ENCODE data around the gene ZMYM4.

- TF ChIP-seq NR3C1 (CRISPR knock-in tag; conservative IDR thresholded peaks at IDR 0.05; ENCODE audit: low read depth), result no peak
- TF ChIP-seq PRDM15 (CRISPR knock-in tag; IDR thresholded peaks at IDR 0.05), result no peak
- TF ChIP-seq HMGXB4 (CRISPR knock-in tag; IDR thresholded peaks at IDR 0.05), result no peak
- TF ChIP-seq CTCF (IDR thresholded peaks at IDR 0.05), result no peak
- no peak for TF ChIP-seq TP53 (CRISPR knock-in tag; IDR thresholded peaks at IDR 0.05)
- TF ChIP-seq CREM (CRISPR knock-in tag; IDR thresholded peaks at IDR 0.05), result no peak
- no peak for TF ChIP-seq ATF6 (CRISPR knock-in tag; IDR thresholded peaks at IDR 0.05)
- TF ChIP-seq ETV6 (CRISPR knock-in tag; IDR thresholded peaks at IDR 0.05), result no peak
Observed at GRCh38 chr1:35282172-35282571, 13.7 kb downstream of the ZMYM4 start.

All from WTC11 (cell line).